ENCODE measurements around the gene MRPS15.
A peak's percentile ranks its signal among the peaks of the same experiment; 100 is the strongest.

The MRPS15 gene

DNA sequence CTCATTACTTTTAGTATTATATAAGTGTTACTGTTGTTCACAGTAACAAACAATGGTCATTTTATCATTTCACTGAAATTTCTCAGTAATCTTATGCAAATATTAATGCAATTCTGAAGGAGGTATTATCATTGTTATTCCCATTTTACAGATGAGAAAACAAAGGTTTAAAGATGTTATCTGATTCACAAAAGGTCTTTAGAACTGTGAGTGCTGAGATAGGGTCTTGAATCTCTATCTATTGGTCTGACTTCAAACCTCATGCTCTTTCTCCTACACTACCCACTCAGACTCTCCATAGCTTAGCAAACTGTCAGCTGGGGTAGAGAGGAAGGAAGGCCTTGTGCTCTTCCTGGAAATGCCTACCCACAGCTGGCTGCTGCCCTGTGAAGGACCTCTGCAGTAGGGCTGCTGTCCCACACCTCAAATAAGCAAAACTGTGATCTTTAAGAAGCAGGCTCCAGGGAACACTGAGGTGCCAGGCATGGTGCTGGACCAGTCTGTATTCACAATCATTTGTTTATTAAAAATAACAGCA is 7.7 kb downstream of the MRPS15 start:
- DNase-seq, result no peak

DNA sequence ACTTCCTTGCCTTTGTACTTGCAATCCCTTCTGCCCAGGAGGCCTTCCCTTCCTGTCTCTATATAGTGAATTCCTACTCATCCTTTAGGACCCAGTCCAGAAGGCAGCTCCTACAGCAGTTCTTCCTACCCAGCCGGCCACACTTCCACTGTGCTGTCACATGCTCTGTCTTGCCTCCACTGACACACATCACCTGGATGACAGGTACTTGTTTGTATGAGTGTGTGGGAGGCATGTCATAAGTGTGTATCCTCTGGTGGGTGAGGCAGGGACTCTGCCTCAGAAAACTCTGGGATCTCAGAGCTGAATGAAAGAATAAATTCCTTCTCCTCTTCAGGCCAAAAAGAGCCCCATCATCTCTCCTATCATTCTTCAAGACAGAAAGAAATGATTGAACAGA is 8.8 kb downstream of the MRPS15 start:
- DNase-seq, result no peak

DNA sequence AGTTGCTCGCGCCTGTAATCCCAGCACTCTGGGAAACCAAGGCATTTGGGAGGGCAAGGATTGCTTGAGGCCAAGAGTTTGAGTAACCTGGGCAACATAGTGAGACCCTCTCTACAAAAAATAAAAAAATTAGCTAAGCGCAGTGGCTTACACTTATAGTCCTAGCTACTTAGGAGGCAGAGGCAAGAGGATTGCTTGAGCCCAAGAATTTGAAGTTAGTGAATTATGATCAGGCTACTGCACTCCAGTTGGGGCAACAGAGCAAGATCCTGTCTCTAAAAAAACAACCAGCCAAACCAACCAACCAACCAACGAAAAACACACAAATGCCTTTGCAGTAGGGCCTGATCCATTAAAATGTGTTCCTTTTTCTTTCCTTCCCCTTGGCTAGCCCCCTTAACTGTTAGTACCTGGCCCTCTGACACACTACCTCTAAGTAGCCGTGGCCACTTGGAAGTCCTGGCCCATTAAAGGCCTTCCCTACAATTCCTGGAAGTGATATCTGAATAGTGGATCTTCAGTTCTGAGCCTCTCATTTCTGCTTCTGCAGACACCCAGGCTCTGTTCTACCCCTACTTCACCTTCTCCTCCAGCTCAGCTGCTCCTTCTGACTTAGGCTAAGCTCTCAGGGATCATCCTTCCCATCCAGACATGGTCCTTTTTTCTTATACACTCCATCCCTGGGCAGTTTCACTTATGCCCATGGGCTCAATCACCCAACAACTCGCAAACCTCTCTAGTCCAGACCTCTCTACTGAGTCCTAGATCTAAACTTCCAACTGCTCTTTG is 10.4 kb downstream of the MRPS15 start:
- no peak for DNase-seq

DNA sequence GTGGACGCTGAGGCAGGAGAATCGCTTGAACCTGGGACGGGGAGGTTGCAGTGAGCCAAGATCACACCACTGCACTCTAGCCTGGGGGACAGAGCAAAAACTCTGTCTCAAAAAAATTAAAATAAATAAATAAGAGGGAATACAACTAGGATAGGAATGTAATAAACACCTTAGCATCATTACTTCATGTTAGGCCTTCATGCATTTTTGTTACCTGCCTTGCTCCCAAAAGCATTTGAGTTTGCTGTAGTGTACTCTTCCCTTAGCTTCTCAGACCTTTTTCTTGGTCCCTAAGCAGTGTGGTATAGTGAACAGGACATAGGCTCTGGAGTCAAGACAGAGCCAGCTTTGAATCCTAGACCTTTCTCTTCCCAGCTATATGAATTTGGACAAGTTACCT is 11.1 kb downstream of the MRPS15 start:
- DNase-seq, result no peak

DNA sequence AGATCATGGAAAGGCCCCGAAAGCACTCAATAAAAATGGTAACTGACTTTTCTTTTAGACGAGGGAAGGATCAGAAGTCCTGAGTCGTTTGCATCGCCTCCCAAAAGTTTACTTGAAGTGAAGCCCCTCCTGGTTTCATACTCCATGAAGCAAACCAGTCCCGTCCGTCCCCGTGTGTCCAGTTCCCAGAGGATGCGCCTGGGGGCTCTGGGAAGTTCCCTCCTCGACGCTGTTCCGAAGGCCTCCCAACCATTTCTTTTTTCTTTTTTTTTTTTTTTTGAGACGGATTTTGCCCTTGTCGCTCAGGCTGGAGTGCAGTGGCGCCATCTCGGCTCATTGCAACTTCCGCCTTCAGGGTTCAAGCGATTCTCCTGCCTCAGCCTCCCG is 13.3 kb downstream of the MRPS15 start:
- DNase-seq, result no peak

DNA sequence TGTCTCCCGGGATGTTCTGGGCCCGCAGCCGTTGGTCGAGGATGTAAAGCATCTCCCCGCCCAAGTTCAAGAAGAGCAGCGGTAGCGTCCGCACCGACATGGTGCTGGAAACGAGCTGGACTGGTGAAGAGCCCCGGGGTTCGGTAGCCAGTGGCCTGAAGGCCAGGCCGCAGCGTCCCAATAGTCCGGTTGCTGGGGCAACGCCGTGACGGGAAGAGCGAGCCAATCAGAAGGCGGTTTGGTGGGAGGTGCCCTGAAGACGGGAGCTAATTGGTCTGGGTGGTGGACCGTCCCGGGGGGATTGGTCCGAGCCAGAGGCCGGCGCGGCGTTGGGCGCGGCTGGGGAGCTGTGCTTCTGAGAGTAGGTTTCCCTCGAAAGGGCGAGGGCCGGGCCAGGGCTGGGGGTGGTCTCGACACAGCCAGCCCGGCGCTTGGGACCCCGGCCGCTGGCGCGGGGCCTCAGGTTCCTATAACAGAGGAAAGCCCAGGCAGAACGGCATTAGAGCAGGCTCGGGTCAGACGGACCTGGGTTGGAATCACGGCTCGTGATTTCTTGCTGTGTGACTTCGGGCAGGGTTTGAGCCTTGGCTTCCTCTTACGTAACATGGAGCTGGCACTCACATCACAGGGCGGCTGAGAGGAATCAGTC is 13.8 kb downstream of the MRPS15 start, which contains the start of gene OSCP1:
Gene OSCP1, minus strand, starts transcription at position 182 of the 649 bp plus-strand sequence. Its CDS starts 82 bp downstream, at position 100.
- DNase-seq, result peak; percentile 80

- DNase-seq, result no peak
Measured at GRCh38 chr1:36448530-36449056, 15.6 kb downstream of the MRPS15 start.

GRCh38 chr1:36447450-36447849 is 16.7 kb downstream of the MRPS15 start:
- no peak for DNase-seq

DNA sequence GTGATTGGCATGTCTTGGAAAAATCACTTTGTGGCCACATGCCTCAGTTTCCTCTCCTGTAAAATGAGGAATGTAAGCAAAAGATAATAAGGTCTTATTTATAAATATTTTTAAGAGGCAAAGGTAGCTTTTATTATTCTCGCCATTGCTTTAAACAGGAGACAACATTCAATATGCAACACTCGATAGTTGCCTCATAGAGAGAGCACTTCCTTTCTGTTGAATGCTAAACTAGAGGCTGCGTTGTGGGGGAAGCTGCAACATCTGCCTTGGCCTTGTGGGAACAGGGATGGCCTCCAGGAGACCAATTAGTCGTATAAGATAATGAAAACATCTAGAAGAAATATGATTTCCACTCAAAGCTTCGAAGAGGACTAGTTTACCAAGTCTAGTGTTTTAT is 17.4 kb downstream of the MRPS15 start:
- no peak for DNase-seq

DNA sequence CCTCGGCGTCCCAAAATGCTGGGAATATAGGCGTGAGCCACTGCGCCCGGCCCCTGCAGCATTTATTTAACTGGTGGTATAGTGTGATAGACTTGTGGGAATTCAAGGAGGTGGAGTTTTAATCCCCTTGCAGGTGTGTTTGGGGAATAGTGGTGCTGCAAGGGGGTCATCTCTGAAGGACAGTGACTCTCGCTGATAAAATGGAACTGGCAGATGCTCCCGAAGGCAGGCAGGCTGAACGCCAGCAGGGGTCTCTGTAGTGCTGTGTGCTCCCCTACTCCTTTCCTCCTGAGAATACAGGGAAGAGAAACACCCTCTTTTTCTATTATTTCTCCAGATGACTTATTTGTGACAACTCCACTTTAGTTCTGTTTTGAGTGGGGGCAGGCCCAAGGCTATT is 17.9 kb downstream of the MRPS15 start:
- peak; percentile 18 for DNase-seq

- DNase-seq, result no peak
Measured at GRCh38 chr1:36443297-36443696, 20.9 kb downstream of the MRPS15 start.

DNA sequence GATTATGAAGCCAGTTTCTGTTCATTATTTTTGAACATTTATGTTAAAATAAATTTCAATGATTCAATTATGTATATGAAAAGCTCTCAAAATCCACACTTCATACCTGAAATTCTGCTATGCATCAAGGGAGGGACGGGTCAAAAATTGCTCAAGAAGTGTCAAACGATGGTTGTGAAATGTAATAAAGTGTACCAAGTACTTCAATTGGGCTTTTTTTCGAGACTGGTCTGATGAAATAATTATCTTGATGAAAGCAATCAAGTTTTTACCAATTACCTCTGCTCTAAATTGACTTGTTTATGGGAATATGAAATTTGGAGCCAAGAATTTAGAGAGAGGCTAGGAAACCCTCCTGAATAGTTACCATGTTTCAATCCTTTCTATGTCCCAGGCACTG is 21.8 kb downstream of the MRPS15 start:
- DNase-seq, result no peak

DNA sequence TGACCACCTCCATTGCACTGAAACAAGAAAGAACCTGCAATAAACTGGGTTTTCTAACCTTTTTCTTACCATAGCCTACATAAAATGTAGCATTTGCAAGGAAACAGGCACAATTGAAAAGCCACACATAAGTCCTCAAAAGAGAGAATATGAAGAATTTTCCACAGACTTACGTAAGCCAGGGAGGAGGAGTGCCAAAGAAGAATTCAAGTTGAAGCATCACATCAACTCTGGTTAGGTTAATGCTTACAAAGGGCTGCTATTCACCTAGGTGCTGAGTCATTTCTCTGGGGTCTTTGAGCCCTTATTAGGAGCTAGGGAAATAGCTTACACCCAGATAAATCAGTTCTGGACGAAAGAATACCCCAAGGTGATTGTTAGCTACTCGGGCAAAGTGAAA is 23.5 kb downstream of the MRPS15 start:
- DNase-seq, result no peak

DNA sequence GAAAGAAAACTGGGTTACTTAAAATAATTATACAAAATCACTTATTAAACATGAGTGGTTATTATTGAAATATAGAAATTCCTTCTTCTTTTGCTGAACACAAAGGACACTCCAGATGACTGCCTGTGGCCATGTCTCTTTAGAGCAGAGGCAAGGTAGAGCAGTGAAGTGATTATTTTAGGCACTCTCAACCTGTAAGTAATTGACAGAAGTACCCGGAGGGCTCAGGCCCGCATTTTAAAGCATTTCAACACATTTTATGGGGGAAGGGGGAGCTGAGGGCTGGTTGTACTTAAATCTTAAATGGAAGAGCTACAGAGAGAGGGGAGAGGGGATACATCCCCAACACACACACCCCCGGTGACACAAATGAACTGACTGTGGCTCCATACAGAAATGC is 24.1 kb downstream of the MRPS15 start:
- no peak for DNase-seq

DNA sequence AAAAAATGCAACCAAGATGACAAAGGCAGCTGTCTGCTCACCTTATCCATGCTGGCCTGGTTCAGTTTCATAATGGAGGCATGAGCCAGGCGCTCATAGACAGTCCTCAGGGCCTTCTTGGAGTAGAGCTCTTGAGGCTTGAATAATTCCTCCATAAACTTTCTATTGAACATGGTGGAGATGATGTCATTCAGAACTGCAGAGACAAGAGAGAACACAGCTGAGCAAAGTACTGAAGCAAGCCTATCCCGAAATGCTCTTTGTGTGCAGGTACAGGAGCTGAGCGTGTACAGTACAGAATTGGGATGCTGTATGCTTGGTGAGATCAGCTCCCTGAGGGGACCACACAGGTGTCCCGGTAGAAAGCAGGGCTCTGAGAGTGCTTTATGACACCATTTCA is 25.5 kb downstream of the MRPS15 start:
- no peak for DNase-seq

DNA sequence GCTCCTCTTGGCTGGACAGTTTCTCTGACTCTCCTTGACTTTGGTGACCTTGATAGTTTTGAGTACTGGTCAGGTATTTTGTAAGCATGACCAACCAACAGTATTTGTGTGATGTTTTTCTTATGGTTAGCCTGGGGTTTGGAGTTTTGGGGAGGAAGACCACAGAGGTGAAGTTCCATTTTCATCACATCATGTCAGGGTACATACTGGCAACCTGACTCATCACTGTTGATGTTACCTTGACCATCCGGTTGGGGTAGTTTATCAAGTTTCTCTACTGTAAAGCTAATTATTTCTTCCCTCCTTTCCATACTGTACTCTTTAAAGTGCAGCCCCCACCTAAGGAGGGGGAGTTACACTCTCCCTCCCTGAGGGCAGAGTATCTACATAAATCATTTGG is 27.4 kb downstream of the MRPS15 start:
- DNase-seq, result no peak

GRCh38 chr1:36433102-36433501 is 31.1 kb downstream of the MRPS15 start:
- no peak for DNase-seq

GRCh38 chr1:36432616-36433015 is 31.6 kb downstream of the MRPS15 start:
- DNase-seq, result no peak

DNA sequence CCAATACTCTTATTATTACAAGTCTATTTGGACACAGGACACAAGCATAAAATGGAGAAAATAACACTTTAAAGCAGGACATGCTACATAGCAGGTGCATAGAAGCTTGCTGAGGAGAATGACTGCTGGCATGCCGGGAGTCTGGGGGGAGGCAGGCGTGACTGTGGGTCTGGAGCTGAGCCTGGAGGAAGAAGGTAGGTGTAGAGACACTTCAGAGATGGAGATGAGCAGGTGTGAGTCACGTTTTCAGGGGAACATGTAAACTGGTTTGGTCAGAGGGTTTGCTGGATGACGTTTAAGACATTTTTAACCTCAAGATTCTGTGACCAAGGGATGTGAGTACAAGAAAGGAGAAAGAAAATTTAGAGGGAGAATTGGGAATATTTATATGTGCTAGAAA is 38.4 kb downstream of the MRPS15 start:
- DNase-seq, result no peak

DNA sequence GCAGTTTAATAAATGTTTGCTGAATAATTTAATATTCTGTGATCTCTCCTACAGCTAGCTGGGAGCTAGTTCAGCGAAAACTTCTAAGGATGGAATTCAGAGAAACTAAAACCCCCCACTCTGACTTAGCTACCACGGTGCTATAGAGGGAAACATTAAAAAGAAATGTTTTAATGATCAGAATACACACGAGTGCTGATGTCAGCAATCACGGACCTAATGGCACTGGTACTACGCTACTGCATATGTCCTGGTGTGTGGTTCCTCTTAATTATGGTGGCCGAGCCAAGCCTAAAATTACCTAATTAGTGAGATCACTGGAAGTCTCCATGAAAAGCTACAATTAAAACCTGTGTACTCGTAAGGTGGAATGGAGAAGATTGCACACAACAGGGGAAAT is 42.5 kb downstream of the MRPS15 start:
- no peak for DNase-seq

GRCh38 chr1:36420836-36421317 is 43.3 kb downstream of the MRPS15 start:
- peak; percentile 49 for DNase-seq

DNA sequence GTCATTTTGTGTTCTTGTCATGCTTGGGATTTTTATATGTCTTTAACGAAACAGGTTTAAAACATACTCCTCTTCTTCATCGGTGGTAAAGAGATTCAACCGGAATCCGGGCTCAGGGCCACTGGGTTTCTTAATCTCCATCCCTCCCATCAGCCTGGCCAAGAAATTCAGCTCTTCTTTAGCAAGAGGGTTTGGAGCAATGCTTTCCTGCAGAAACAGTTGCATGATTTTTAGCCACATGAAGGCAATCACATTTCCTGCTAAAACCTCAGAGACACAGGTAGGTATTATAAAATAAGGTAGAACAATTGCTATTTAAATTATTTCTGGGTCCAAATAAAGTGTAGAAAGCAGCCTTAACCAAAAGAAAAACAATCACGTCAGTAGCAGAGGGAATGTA is 43.8 kb downstream of the MRPS15 start:
- no peak for DNase-seq

- no peak for DNase-seq
Measured at GRCh38 chr1:36419569-36419968, 44.6 kb downstream of the MRPS15 start.

DNA sequence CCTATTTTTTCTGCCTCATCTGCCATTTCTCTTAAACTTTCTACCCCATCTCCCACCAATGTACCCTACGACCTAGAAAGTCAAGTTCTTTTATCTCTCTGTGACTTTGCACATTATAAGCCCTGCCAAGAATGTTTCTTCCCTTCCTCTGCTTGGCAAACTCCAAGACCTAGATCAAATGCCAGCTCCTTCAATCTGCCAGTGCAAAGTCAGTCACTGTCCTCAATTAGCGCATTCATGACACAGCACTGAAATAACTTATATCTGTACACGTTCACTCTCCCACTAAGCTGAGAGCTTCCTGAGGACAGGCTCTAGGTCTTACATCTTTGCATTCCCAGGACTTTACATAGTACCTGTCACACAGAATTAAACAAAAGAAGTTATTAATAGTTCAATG is 45.0 kb downstream of the MRPS15 start:
- no peak for DNase-seq

Measured in NCI-H187 treated with DMSO at 0.1 percent for 48 hours (cell line).